ENCODE measurements around the gene MEOX1. TPM values are rescaled to one million over a fixed set of nuclear protein-coding genes. Genes with fewer than 3 reads are reported as not detected.

The MEOX1 gene
- total and polyA plus RNA-seq, 2 of the 8 experiments (the other 6 are each of a cell fraction or from before 2014, with no cell fraction given), result not detected

DNA sequence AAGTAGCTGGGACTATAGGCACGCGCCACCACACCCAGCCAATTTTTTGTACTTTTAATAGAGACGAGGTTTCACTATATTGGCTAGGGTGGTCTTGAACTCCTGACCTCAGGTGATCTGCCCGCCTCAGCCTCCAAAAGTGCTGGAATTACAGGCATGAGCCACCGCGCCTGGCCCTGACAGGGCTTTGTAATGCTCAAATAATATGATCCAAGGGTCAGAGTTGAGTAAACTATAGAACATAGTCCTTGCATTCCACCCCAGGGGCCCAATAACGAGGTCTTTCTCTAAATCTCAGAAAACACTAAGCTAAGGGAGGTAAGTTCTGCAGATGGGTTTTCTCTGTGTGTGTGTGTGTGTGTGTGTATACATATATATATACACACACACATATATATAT, 5.8 kb upstream of the MEOX1 start:
- no peak overlapping the region for H2BK20ac ChIP-seq (ENCODE audit: low read length)
- H3K14ac ChIP-seq (ENCODE audit: insufficient read length), result no peak overlapping the region
- H2AFZ ChIP-seq (ENCODE audit: low read length), result no peak overlapping the region
- no peak overlapping the region for H3K4me2 ChIP-seq (ENCODE audit: insufficient read depth in 1 of 2, low read depth in 2 of 2, low read length in 2 of 2)
- H4K8ac ChIP-seq (ENCODE audit: extremely low read depth, insufficient read depth, low read length), result no peak overlapping the region
- H4K20me1 ChIP-seq (replicated peaks in 1 of 2; ENCODE audit: control insufficient read depth in 1 of 2, insufficient read depth in 2 of 2, low read length in 2 of 2), result no peaks in the 10 kb centered on the region
- no peak overlapping the region for H3K23ac ChIP-seq (ENCODE audit: insufficient read length)
- DNase-seq (ENCODE audit: low read depth in 1 of 2, low spot score in 2 of 2) (no peak), FAIRE-seq (no peak)
- no peak overlapping the region for H3K56ac ChIP-seq (replicated peaks; ENCODE audit: insufficient read length, low read depth, low read length)
- H2BK15ac ChIP-seq (ENCODE audit: low read length), result no peak overlapping the region
- H2BK12ac ChIP-seq (ENCODE audit: low read depth, low read length), result no peak overlapping the region
- no peak overlapping the region for H4K91ac ChIP-seq (replicated peaks; ENCODE audit: insufficient read length, low read length)
- no peaks in the 10 kb centered on the region for H3K27me3 ChIP-seq (replicated peaks in 1 of 4; ENCODE audit: control insufficient read depth in 3 of 4, extremely low read depth in 1 of 4, insufficient read depth in 3 of 4, low read length in 3 of 4)
- no peaks in the 10 kb centered on the region for H3K36me3 ChIP-seq (ENCODE audit: control insufficient read depth in 2 of 4, insufficient read depth in 4 of 4, low read length in 3 of 4)
- POLR2A ChIA-PET (ENCODE audit: partially characterized antibody), result interaction anchor here (0.6 to 1.2 kb wide), 2 partner anchors 24 to 300 kb away, joined by 3 read pairs; no protein-coding TSS in a partner anchor
- no peak overlapping the region for H3K27ac ChIP-seq (ENCODE audit: low read depth, low read length)
- H4K5ac ChIP-seq (ENCODE audit: insufficient read length, low read depth, low read length), result no peak overlapping the region
- no peak overlapping the region for H2AK5ac ChIP-seq (ENCODE audit: low read depth, low read length)
- peaks cover 3 to 17% (median 13%) of the 10 kb centered on the region in 4 experiments for H3K4me1 ChIP-seq (replicated peaks in 1 of 4; ENCODE audit: control insufficient read depth in 3 of 4, insufficient read depth in 4 of 4, low read length in 3 of 4)
- no peaks in the 10 kb centered on the region for H3K23me2 ChIP-seq (ENCODE audit: low read depth, low read length)
- H3K9me3 ChIP-seq (ENCODE audit: insufficient read depth in 2 of 2, low read depth in 1 of 2, low read length in 1 of 2), result no peaks in the 10 kb centered on the region
- CTCF ChIA-PET (ENCODE audit: partially characterized antibody), result interaction anchor here (0.7 to 1.5 kb wide), 4 partner anchors 19 to 108 kb away, joined by 3 to 5 read pairs (median 3); no protein-coding TSS in a partner anchor
- H2BK120ac ChIP-seq (replicated peaks; ENCODE audit: low read depth, low read length), result no peak overlapping the region
- no peaks in the 10 kb centered on the region for H3K79me2 ChIP-seq (ENCODE audit: control insufficient read depth in 1 of 2, insufficient read depth in 2 of 2, low read length in 2 of 2)
- no peak overlapping the region for H3K4ac ChIP-seq (replicated peaks; ENCODE audit: insufficient read length, low read depth, low read length)
- no peaks in the 10 kb centered on the region for H3K79me1 ChIP-seq (ENCODE audit: low read depth, low read length)
- H3K18ac ChIP-seq (ENCODE audit: extremely low read depth, low read length), result no peak overlapping the region
- no peak overlapping the region for H2BK5ac ChIP-seq (ENCODE audit: low read depth, low read length)
- no peak overlapping the region for H3K4me3 ChIP-seq (ENCODE audit: extremely low read depth in 1 of 4, insufficient read depth in 2 of 4, low read depth in 3 of 4, low read length in 4 of 4)
- H3K9ac ChIP-seq (replicated peaks in 1 of 4; ENCODE audit: extremely low read depth in 1 of 4, low read depth in 3 of 4, low read length in 3 of 4), result no peak overlapping the region
- WGBS, 2 experiments (ENCODE audit: extremely low coverage in 1 of 2, insufficient coverage in 1 of 2, insufficient read length in 1 of 2, insufficient replicate concordance in 2 of 2, low coverage in 1 of 2, low lambda C conversion rate in 2 of 2, missing lambda C conversion rate in 1 of 2), result 98% methylated on average over 7 of the region's 7 CpGs; no CpG with 5 or more reads in 1 of the 2 experiments
- no peak for TF ChIP-seq SUZ12 (IDR thresholded peaks at IDR 0.05; ENCODE audit: low read length)
